Measurements from ENCODE around the gene GPATCH8.

- no peak for TF ChIP-seq CTCF (conservative IDR thresholded peaks at IDR 0.05; ENCODE audit: low read length)
- no peak for TF ChIP-seq EZH2phosphoT487 (IDR thresholded peaks at IDR 0.05; ENCODE audit: borderline replicate concordance)
Observed at GRCh38 chr17:44499722-44500121, 3.5 kb downstream of the GPATCH8 start.
